GM18870 (cell line): ENCODE measurements around the gene CBR1.
"Not testable (repeated sequence)": the region's sequence is repeated elsewhere in the genome, so short reads cannot be mapped to it uniquely, and the experiment has no call there.

ENCODE experiments used
- ATAC-seq: cut with Tn5 transposase; IDR thresholded peaks from one replicate; pipeline ENCODE4 v1.9.1; 2021; ENCODE audit warnings: moderate library complexity; ENCODE audit not compliant: unreplicated experiment

Gene CBR1

DNA sequence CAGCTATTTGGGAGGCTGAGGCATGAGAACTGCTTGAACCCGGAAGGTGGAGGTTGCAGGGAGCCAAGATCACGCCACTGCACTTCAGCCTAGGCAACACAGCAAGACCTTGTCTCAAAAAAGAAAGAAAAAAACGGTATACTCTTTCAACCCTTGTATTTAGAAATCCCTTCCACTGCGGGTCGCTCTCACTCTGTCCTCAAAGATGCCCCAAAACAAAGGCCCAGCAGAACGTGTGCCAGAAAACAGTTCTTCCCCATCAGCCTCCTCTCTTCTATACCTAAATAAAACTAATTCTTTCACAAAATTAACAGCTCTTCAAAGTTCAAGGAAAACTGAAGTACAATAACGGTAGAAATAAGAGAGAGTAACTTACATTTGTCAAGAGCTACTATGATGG, 22.7 kb upstream of the CBR1 start:
- ATAC-seq = no peak

DNA sequence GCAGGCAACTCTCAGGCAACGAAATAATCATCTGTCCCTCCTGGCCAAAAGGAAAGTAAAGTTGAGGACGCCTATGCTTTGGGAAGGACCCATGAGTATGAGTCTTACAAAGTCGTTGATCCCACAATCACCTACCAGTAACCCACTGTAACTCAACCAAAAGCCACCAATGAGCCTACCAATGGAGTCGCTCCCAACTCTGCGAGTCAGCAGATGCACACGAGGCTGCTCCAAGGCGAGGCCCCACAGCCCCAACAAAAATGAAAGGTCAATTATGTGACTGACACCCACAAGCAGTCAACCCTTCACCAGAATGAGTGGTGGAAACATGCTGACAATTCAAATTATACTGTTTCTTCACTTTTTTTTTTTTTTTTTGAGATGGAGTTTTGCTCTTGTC, 21.5 kb upstream of the CBR1 start:
- no peak for ATAC-seq

DNA sequence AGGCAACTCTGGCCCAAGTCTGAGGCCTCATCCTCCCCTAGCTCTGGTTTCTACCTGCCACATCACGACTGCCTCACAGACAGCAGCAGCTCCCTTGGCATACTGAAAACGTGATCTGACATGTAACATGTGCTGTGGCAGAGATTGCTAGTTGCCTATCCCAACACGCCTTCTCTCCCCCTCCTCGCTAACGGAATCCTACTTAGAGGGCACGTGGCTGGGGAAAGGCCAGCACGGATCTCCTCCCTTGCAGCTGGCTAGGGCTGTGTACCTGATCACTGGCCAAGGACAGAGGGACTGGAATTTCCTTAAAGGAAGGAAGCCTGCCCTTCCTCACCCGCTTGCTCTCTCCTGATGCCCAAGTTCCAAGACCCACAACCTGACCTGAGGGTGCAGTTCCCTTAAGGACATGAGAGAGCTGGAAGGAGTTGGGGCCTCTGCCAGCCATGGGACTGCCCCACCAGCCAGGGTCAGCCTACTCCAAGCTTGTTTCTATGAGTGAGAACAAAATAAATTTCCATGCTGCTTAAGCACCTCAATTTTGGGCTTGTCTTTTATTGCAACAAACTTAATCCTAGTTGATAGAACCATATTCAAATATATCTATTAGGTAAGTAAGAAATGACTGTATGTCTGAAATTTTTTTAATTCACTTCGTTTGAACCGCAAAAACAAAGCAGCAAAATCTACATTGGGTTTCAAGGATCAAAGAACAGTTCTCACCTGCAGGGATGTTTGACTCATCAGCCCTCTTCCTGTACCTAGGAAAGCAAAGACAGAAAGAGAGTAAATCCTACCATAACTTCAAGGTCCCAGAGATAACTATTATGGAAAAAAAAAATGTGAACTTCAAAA, 16.7 kb upstream of the CBR1 start:
- no peak for ATAC-seq

GRCh38 chr21:36053715-36054062, 16.1 kb upstream of the CBR1 start:
- no peak for ATAC-seq

DNA sequence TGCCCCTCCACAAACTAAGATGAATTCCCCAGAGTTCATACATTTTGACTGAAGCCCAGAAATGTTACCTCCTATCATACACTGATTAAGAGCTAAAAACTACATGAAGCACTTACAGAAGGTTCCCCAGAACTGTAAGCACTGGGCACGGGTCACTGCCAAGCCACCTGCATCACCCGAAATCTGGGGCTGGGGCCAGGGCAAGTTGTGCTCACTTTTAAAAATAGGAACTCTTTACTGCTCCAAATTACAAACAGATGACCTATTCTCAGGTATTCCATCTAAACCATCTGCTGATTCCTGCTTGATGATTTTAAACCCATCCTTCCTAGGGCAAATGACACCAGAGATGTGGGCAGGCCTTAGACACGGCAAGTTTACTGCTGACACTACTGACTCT, 14.3 kb upstream of the CBR1 start:
- no peak for ATAC-seq

DNA sequence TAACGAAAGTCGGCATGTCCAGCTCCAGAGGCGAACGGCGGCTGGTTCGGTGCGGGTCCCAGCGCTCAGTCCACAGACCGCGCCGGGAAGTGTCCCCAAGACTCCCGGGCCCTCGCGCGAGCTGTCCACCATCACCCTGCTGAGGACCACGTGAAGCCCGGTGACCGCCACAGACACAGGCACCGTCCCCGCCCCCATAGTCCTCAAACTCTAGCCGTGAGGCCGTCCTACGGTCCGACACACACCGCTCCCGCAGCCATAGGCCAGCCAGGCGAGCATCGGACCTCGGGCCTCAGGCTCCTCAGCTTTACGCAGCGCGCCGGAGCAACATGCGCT, 10.0 kb upstream of the CBR1 start:
- ATAC-seq = peak; percentile 24

DNA sequence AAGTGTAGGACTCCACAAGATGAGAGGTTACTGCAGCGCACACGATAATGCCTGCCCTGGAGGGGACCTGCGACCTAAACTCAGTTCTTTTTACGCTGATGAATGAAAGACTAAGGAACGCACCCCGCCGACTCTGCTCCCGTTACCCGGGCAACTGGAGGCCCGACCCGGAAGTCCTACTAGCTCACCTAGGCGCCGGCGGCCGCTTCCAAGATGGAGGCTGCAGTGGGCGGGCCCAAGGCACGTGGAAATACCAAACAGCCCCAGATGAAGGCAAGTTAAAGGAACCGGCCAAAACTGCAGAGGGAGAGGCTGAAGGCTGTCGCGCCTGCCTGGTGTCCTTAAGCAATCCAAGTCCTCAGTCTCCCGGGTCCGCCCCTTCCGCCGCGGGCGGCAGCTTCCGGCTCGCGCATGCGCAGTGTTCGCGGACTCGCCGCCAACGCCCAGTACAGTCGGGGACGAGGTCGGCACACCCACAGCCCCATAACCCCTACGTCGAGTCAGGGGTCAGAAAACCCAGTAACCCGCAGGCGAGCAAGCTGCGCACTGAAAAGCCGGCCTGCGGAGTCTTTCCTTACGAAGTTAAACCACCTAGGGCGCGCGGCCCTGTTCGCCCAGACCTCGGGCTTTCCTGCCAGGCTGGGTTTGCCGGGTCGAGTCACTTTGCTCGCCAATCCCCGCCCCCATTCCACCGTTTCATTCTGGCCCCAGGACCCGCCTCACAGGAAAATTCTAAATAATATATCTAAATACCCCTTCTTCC, 9.5 kb upstream of the CBR1 start, which contains the start of gene SETD4:
Gene SETD4, minus strand, starts transcription at position 368 of the 763 bp plus-strand sequence. CDS start 1,638 bp downstream, outside the sequence.
- peak; percentile 78 for ATAC-seq

DNA sequence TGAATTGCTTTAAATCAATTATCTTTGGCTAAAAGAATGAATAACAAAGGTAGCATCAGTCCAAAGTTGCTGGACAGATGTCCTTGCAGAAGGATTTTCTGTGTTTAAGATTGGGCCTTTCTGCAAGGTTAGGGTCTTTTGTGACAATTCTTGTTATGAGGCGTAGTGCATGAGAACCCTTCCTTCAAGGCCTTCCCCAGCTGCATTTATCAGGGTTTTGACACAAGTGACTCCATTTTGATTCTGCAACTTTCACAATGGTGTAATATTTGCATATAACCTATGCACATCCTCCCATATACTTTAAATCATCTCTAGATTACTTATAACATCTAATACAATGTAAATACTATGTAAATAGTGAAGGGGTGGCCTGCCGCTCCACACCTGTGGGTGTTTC, 8.4 kb upstream of the CBR1 start:
- no peak for ATAC-seq

- ATAC-seq = no peak
Measured at GRCh38 chr21:36063375-36064084, 6.3 kb upstream of the CBR1 start.

DNA sequence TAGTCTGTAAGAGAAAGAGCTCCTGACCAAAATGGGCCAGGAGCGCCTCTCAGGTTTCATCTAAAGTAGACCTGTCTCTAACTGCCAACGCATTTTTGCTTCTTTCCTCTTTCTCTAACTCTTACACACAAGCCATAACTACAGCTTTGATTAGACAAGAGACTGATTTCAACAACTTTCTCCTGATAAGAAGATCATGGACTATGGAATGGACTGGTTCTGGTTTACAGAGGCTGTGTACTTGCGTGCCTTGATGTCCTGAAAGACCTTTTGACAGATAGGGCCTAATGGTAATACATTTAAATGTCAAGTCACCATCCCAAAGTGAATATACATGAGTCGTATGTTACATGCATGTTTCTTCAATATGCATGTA, 5.8 kb upstream of the CBR1 start:
- no peak for ATAC-seq

DNA sequence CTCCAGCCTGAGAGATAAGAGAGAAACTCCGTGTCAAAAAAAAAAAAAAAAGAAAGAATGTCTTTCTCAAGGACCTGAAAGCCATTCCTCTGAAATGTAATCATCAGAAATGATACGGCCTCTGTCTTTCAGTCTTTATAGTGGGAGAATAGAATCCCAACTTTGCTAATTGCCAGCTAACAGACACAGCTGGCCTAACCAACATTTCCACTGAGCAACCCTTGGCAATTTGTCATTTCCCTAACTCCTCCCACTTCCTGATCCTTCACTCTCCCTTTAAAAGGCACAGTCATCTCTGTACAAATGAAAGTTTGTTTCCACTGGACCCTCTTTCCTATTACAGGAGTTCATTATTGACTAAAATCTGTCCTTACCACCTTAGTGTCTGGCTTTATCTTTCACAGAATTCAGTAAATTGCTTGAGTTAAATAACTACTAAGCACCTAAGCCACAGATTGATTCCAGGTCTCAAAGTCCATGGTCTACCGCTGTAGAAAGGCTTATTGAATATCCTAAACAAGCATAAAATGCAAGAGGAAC, 4.3 kb upstream of the CBR1 start:
- no peak for ATAC-seq

GRCh38 chr21:36068748-36069398, 951 bp upstream of the CBR1 start:
- no peak for ATAC-seq

DNA sequence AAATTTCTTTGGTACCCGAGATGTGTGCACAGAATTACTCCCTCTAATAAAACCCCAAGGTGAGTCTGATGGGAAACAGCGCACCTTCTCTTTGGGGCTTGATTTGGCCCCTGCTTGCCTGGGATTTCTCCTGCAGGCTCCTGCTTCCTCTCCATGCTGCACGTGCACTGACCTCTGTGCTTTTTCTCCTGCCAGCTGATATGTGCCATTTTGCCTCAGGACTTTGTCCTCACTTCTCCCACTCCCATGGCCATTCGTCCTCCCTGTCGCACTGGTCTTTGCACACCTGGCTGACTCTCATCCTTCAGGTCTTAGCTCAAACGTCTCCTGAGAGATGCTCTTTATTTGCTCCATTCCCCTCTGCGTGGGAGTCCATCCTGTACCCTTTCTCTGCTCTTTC, 1.2 kb downstream of the CBR1 start:
- ATAC-seq = no peak

DNA sequence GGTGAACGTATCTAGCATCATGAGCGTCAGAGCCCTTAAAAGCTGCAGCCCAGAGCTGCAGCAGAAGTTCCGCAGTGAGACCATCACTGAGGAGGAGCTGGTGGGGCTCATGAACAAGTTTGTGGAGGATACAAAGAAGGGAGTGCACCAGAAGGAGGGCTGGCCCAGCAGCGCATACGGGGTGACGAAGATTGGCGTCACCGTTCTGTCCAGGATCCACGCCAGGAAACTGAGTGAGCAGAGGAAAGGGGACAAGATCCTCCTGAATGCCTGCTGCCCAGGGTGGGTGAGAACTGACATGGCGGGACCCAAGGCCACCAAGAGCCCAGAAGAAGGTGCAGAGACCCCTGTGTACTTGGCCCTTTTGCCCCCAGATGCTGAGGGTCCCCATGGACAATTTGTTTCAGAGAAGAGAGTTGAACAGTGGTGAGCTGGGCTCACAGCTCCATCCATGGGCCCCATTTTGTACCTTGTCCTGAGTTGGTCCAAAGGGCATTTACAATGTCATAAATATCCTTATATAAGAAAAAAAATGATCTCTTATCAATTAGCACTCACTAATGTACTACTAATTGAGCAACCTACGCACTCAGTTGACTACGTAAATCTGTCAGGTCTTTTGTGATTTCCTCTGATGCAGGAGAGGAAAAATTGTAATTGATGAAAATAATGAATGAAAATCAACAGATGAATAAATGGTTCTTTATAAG, 2.8 kb downstream of the CBR1 start:
- ATAC-seq = no peak

DNA sequence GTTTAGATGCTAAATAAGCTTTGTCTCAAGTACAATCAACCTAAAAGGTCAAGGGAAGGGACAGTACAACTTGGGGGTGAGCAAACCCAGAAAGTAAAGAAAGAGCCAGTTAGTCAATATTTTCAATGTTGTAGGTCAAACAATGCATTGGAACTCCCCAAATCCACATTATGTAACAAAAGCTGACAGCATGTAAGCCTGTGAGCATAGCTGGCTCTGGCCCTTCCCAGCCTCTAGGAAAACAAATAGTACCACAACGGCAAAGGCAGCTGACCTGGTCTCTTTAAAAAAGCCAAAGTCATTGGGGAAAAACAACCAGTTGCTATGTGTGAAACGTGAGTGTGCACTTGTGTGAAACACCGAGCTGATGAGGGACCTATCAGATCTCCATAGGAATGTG, 3.4 kb downstream of the CBR1 start:
- no peak for ATAC-seq

DNA sequence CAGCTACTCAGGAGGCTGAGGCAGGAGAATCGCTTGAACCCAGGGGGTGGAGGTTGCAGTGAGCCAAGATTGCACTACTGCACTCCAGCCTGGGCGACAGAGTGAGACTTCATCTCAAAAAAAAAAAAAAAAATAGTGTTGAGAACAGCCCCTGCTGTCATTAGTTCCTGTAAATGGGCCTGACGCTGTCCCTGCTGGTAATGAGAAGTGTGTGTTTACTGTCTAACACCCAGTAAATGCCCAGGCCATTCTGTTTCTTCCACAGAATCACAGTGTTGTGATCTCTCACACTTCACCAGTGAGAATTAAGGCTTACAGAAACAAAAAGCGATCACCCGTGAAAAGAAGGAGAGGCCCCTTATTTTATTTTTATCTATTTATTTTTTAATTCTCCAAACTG, 4.1 kb downstream of the CBR1 start:
- not testable (repeated sequence) for ATAC-seq

DNA sequence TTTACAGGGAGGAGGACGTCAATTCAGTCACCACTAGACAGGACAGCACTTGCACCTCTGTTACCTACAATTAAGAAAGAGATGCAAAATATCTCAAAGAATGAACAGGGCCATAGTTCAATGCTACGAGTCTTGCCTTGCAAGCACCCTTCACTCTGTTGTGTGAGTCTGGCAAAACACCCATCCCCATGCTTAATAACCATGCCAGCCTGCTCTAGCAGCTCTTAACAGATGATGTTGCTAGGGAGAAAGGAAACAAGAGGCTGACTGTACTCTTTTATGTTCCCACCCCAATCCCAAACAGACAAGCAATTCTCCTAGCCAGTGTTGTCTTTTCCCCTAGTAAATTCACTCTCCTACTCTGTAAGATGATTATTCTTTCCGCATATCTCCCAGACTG, 5.3 kb downstream of the CBR1 start:
- ATAC-seq = no peak

GRCh38 chr21:36075953-36076352, 6.1 kb downstream of the CBR1 start:
- ATAC-seq = no peak

DNA sequence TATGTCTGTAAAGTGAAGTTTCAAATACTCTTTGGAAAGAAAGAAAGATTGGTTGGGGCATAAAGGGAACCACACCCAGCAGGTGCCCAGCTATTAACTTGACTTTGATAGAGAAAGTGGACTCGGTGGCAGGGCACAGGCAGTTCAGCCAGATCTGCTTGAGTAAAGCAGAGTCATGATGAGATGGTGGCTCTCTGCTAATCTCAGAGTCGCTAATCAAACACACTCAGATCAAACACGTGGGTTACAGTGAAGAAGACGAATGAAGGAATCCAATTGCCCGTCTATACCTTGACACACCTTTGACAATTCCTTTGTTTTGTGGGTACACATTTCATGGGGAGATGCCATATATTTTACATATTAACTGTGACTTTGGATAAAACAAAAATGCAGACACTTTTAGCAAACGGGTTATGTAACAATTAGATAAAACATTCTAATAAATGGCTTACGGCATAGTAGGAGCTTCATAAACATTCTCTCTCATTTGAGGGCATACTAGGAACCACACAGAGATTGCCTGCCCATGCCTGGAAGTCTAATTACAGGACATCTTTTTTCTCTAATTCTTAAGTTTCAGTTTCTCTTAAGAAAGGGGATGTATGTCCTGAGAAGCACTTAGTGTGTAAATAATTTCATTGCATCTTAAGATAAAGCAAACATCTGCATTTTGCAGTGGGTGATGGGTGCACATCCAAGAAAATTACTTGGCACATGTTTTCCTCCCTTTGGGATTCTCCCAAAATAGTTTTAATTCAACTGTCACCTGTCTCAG, 7.2 kb downstream of the CBR1 start:
- ATAC-seq = no peak

DNA sequence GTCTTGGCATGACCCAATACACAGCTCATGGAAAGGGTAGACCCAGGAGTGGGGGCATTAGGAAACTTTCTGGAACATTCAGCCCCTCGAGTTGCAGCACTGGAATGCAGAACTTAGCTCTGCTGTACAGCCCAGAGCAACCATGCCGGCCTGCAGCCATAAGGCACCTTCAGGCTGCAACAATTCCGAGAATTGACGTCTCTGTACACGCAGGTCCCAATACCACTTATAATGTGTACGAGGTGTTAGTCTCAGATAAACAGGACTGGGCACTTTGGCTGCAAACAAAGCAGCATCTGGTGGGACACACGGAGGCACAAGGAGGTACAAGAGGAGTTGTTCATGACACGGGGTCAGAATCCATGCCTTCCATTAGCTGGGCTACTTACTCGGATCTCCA, 7.9 kb downstream of the CBR1 start:
- no peak for ATAC-seq
